ENCODE measurements around the gene CAMK2G.

GRCh38 chr10:73899423-73899822 is 25.1 kb upstream of the CAMK2G start:
- TF ChIP-seq POLR2A (IDR thresholded peaks at IDR 0.05) (no peak), CTCF (IDR thresholded peaks at IDR 0.05) (no peak)

Measured in Peyer's patch (tissue), 4 donors.